Activated CD4-positive, alpha-beta T cell treated with anti-CD3 and anti-CD28 coated beads, Interleukin-2, Interleukin-4, amounts not matched to agents 100 ng/mL and 50 ng/mL, durations not matched to agents 16 hours and 8 hours (primary cell): ENCODE data around the gene IMP4.
"Not testable (repeated sequence)": the region's sequence is repeated elsewhere in the genome, so short reads cannot be mapped to it uniquely, and the experiment has no call there.

ENCODE experiments used
- DNase-seq: peaks from one replicate; pipeline ENCODE4 v3.0.0-alpha.2; 2020; ENCODE audit warnings: low spot score

IMP4 gene

GRCh38 chr2:130342533-130343275, at the start of gene IMP4:
Gene IMP4 (plus strand): TSS chr2:130342897. CDS start chr2:130342933, 36 bp downstream.
- DNase-seq: peak; percentile 98

GRCh38 chr2:130300258-130300969, 42.3 kb upstream of the IMP4 start:
- no peak for DNase-seq

GRCh38 chr2:130300970-130301348, 41.7 kb upstream of the IMP4 start:
- DNase-seq: no peak

GRCh38 chr2:130302164-130302886, 40.4 kb upstream of the IMP4 start:
- DNase-seq: no peak

GRCh38 chr2:130303169-130303568, 39.5 kb upstream of the IMP4 start:
- no peak for DNase-seq

- no peak for DNase-seq
Observed at GRCh38 chr2:130304726-130305125, 38.0 kb upstream of the IMP4 start.

- DNase-seq: no peak
Observed at GRCh38 chr2:130307850-130308249, 34.8 kb upstream of the IMP4 start.

GRCh38 chr2:130310881-130311280, 31.8 kb upstream of the IMP4 start:
- no peak for DNase-seq

GRCh38 chr2:130313812-130314334, 28.8 kb upstream of the IMP4 start:
- DNase-seq: no peak

- no peak for DNase-seq
Observed at GRCh38 chr2:130314377-130314776, 28.3 kb upstream of the IMP4 start.

- DNase-seq: no peak
Observed at GRCh38 chr2:130316596-130316995, 26.1 kb upstream of the IMP4 start.

GRCh38 chr2:130318906-130319305, 23.8 kb upstream of the IMP4 start:
- DNase-seq: no peak

- DNase-seq: no peak
Observed at GRCh38 chr2:130319536-130319935, 23.2 kb upstream of the IMP4 start.

GRCh38 chr2:130327703-130328527, 14.8 kb upstream of the IMP4 start:
- no peak for DNase-seq

GRCh38 chr2:130328710-130329109, 14.0 kb upstream of the IMP4 start:
- DNase-seq: no peak

- peak; percentile 72 for DNase-seq
Observed at GRCh38 chr2:130332271-130333073, 10.2 kb upstream of the IMP4 start.

GRCh38 chr2:130333253-130333652, 9.4 kb upstream of the IMP4 start:
- not testable (repeated sequence) for DNase-seq

GRCh38 chr2:130334026-130334425, 8.7 kb upstream of the IMP4 start:
- no peak for DNase-seq

- DNase-seq: no peak
Observed at GRCh38 chr2:130335226-130335625, 7.5 kb upstream of the IMP4 start.

- no peak for DNase-seq
Observed at GRCh38 chr2:130336150-130336876, 6.4 kb upstream of the IMP4 start.
